ENCODE measurements around the gene NRP1.

Gene NRP1

DNA sequence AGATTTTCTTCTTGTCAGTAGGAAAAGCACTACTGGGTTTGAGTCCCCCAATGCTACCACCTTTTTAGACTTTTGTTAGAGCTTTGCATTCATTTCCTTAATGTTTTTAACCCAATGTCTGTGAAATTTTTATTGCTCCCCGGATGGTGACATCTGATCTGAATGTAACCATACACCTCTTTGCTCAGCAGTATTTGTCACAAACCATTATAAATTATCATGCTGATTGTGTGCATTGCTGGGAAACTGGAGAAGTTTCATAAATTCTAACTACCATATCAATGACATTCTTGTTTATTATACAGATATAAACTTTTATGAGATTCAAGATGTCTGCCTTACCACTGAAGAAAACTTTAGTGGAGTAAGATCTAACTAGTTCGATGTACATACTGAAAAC lies 8.5 kb downstream of the NRP1 start:
- no peaks in the 10 kb centered on the region for H3K9me3 ChIP-seq (ENCODE audit: control insufficient read depth, insufficient read depth, low read length)
- peaks cover 2% of the 10 kb centered on the region; the same call in 1 of the 2 replicates for H3K36me3 ChIP-seq (ENCODE audit: insufficient read depth, low read length)
- no peaks in the 10 kb centered on the region for H3K4me1 ChIP-seq (ENCODE audit: insufficient read depth, low read length)
- no peak overlapping the region for H3K9ac ChIP-seq (ENCODE audit: low read depth, low read length)

DNA sequence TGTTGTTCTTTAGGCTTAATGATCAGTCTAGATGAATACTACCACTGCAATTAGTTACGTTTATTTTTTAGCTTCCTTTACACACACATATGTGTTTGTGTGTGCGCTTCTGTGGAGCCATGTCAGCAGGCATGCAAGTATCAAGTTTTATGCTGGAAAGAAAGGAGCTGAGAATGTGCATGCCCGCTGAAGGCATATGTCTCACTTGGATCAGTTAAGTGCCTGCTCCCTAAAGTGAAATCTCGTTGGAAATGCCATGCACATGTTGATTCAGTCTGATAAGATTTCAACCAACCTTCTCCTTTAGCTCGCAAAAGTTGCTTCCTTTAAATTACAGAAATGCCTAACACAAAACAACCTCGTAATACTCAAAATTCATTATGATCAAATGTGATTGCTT lies 10.7 kb downstream of the NRP1 start:
- no peak overlapping the region for H3K9ac ChIP-seq (ENCODE audit: low read depth, low read length)
- H3K4me1 ChIP-seq (ENCODE audit: insufficient read depth, low read length): no peaks in the 10 kb centered on the region
- no peaks in the 10 kb centered on the region for H3K9me3 ChIP-seq (ENCODE audit: control insufficient read depth, insufficient read depth, low read length)
- H3K36me3 ChIP-seq (ENCODE audit: insufficient read depth, low read length): peaks cover 2% of the 10 kb centered on the region; the same call in 1 of the 2 replicates

DNA sequence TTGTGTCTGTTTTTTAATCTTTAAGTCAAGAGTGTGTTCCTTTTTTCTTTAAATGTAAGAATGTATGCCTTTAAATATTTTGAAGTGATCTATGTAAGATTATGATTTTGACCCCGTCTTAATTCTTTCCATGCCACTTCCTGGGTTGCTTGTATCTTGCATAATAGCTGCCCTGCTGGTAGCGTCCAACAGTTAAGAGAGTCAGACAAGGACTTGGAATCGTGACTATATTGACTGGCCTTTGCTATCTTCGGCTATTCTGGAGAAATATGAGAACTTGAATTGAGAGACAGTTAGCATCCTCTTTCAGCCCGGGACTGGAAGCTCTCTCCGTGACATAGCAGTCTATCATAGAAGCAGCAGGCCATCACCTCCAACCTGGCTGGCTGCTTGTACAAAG lies 13.0 kb downstream of the NRP1 start:
- H3K9me3 ChIP-seq (ENCODE audit: control insufficient read depth, insufficient read depth, low read length): no peaks in the 10 kb centered on the region
- no peak overlapping the region for H3K9ac ChIP-seq (ENCODE audit: low read depth, low read length)
- H3K36me3 ChIP-seq (ENCODE audit: insufficient read depth, low read length): no peaks in the 10 kb centered on the region
- H3K4me1 ChIP-seq (ENCODE audit: insufficient read depth, low read length): no peaks in the 10 kb centered on the region

DNA sequence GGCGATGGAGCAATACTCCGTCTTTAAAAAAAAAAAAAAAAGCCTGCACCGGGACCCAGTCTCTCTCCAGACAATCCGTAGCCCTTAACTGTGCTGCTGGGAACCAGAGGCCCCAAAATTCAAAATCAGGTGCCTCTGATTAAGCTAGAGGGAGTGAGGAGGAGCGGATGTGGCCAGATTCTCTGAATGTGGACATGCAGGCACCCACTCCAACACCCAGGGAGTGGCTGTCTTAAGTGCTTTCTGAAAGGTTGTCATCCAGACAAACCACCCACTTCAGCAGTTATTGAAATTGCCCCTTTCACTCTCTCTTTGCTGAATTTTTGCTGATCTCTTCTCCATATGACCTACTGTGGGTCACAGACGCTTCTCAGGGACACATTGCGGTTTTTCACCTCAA lies 14.2 kb downstream of the NRP1 start:
- no peaks in the 10 kb centered on the region for H3K9me3 ChIP-seq (ENCODE audit: control insufficient read depth, insufficient read depth, low read length)
- no peaks in the 10 kb centered on the region for H3K36me3 ChIP-seq (ENCODE audit: insufficient read depth, low read length)
- H3K4me1 ChIP-seq (ENCODE audit: insufficient read depth, low read length): no peaks in the 10 kb centered on the region
- H3K9ac ChIP-seq (ENCODE audit: low read depth, low read length): no peak overlapping the region

DNA sequence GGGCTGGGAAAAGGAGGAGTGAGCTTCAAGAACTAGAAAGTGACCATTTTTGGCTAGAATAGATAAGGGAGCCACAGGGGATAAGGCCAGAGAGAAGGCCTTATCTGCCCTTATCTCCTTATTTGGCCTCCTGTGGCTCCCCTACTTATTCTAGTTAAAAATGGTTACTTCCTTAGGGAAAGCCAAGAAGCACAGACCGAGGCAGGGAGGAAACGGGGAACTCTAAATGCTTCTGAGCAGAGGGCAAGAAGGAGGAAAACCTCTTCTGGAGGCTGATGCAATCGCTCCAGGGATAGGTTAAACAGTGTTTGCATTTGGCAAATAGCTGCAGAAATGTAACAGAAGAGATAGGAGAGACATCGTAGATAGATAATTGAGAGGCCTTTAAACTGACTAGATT lies 18.6 kb downstream of the NRP1 start:
- H3K9ac ChIP-seq (ENCODE audit: low read depth, low read length): no peak overlapping the region

DNA sequence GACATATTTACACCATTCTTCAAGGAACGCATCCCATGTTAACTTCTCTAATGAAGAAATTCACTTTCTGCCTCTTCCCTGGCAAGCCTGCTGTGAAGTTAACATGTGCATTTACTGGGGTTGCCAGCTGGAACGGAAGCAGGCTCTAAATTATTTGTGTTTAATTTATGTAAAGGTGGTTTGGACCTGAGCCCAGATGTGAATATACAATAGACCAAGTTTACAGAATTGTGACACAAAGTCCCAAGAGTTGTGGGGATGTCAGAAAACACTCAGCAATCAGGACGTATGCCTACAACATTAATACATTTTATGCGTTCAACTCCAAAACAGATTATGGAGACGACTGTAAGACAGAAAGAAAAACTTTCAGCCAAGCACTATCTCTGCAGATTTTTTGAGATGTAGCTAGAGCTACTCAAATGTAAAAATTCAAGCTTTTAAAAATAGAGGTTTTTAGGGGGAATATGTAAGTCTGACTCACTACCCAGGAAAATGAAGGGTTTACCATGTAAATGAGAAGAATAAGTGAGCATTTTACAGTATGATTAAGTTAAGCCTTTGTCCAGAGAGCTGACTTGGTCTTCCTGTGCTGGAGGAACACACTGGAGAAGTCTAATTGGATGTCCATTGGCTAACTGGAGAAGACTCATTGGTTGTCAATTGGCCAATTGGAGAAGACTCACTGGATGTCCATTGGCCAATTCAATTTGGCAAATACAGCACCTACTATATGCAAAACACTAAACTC lies 19.5 kb downstream of the NRP1 start:
- Histone ChIP-seq H3K9me3 (ENCODE audit: control insufficient read depth, insufficient read depth, low read length) (0 out of 2 replicates have a peak, but pooled peaks cover 2% of the 10 kb centered on the region), H3K9ac (ENCODE audit: low read depth, low read length) (no peak overlapping the region), H3K4me1 (ENCODE audit: insufficient read depth, low read length) (no peaks in the 10 kb centered on the region), H3K36me3 (ENCODE audit: insufficient read depth, low read length) (0 out of 2 replicates have a peak, but pooled peaks cover 2% of the 10 kb centered on the region)

More for the DNA sequence above, 18.6 kb downstream of the NRP1 start:
- H3K9me3 ChIP-seq (ENCODE audit: control insufficient read depth, insufficient read depth, low read length): 0 out of 2 replicates have a peak, but pooled peaks cover 2% of the 10 kb centered on the region
- 0 out of 2 replicates have a peak, but pooled peaks cover 2% of the 10 kb centered on the region for H3K36me3 ChIP-seq (ENCODE audit: insufficient read depth, low read length)
- no peaks in the 10 kb centered on the region for H3K4me1 ChIP-seq (ENCODE audit: insufficient read depth, low read length)

DNA sequence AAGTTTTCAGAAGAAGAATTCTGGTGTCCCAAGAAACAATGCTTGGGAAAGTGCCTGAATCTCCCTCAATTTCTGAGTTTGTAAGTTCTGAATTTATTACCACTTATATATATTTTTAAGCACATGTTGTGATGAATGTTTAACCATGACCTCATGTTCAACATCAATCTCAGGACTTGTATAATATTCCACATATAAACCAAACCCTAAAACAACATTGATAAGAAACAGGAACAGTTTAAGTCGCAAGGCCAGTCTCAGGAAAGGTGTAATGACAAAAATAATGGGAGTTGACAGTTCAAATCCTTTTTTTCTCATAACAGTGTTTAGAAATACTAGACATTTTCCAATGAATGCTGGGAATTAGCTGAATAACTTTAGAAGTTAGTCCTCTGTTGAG lies 22.8 kb downstream of the NRP1 start:
- H3K9ac ChIP-seq (ENCODE audit: low read depth, low read length): no peak overlapping the region
- H3K4me1 ChIP-seq (ENCODE audit: insufficient read depth, low read length): no peaks in the 10 kb centered on the region
- H3K9me3 ChIP-seq (ENCODE audit: control insufficient read depth, insufficient read depth, low read length): 0 out of 2 replicates have a peak, but pooled peaks cover 2% of the 10 kb centered on the region
- 0 out of 2 replicates have a peak, but pooled peaks cover 2% of the 10 kb centered on the region for H3K36me3 ChIP-seq (ENCODE audit: insufficient read depth, low read length)

DNA sequence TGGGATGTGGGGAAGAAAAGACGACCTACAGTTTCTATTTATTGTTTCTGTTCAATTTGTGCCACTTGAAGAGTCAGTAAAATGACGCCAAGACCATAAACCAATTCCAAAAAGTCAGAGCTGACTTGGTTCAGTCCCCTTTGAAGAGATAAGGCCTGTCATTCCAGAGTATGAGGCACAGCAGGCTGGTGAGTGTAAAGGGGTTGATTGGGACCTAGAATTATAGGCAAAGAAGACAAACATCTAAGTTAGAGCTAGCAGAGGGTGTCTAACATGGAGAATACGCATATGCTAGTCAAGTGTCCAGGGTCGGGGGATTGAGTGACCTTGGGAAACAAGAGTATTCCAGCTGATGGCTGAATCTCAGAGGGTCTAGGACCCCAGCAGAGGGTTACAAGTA lies 23.6 kb downstream of the NRP1 start:
- Histone ChIP-seq H3K9ac (ENCODE audit: low read depth, low read length) (no peak overlapping the region), H3K4me1 (ENCODE audit: insufficient read depth, low read length) (no peaks in the 10 kb centered on the region), H3K36me3 (ENCODE audit: insufficient read depth, low read length) (0 out of 2 replicates have a peak, but pooled peaks cover 2% of the 10 kb centered on the region), H3K9me3 (ENCODE audit: control insufficient read depth, insufficient read depth, low read length) (0 out of 2 replicates have a peak, but pooled peaks cover 2% of the 10 kb centered on the region)

DNA sequence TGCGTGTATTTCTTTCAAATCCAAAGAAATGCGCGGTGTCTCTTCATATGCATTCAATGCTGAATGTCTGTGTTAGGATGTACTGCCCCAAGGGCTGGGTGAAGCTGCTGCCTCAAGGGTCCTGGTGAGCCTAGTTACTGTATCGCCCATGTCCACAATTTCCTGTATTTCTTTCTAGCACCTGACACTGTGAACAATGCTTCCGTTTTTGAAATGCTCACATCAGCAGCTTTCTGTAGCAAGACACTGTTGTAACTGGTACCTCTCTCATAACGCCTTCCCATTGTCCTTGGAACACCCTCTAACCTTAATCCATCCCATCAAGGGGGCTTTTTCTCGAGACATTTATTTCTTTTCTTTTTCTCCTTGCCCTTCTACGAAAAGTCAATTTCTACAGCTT lies 25.1 kb downstream of the NRP1 start:
- Histone ChIP-seq H3K36me3 (ENCODE audit: insufficient read depth, low read length) (0 out of 2 replicates have a peak, but pooled peaks cover 2% of the 10 kb centered on the region), H3K4me1 (ENCODE audit: insufficient read depth, low read length) (no peaks in the 10 kb centered on the region), H3K9me3 (ENCODE audit: control insufficient read depth, insufficient read depth, low read length) (0 out of 2 replicates have a peak, but pooled peaks cover 2% of the 10 kb centered on the region), H3K9ac (ENCODE audit: low read depth, low read length) (no peak overlapping the region)

DNA sequence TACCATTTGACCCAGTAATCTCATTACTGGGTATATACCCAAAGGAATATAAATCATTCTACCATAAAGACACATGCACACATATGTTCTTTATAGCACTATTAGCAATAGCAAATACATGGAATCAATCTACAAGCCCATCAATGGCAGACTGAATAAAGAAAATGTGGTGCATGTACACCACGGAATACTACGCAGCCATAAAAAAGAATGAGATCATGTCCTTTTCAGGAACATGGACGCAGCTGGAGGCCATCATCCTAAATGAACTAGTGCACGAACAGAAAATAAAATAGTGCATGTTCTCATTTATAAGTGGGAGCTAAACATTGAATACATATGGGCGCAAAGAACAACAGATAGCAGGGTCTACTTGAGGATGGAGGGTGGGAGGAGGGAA lies 26.6 kb downstream of the NRP1 start:
- no peaks in the 10 kb centered on the region for H3K4me1 ChIP-seq (ENCODE audit: insufficient read depth, low read length)
- no peaks in the 10 kb centered on the region for H3K36me3 ChIP-seq (ENCODE audit: insufficient read depth, low read length)
- H3K9me3 ChIP-seq (ENCODE audit: control insufficient read depth, insufficient read depth, low read length): 0 out of 2 replicates have a peak, but pooled peaks cover 1% of the 10 kb centered on the region
- no peak overlapping the region for H3K9ac ChIP-seq (ENCODE audit: low read depth, low read length)

DNA sequence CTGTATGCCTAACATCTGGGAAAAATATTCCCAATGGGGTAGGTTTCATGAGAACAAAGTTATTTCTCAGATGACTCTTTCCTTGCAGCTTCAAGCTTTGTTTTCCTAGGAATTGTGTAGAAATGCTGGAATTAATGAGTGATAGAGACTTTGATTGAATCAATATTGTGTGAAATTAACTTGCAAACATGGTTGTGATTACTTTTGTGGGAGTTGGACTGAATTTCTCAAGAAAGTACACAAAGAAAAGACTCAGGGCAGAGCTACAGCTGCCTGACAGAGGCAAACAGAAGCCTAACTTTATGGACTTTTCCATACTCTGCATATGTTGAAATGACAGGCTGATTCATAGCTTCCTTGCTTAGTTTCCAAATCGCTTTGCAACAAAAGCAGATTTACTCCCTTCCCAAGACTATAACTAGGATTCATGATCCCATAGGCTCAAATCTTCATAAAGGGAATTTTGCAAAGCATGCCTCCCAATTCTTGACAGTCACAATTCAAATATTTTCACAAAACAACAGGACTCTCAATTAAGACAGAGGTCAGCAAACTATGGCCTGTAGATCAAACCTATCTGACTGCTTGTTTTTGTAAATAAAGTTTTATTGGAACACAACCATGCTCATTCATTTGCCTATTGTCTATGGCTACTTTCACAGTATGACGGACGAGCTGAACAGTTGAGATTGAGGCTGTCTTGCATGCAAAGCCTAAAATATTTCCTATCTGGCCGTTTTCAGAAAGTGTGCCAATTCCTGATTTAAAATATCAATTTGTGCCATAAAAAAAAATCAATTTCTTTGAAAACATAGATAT lies 27.6 kb downstream of the NRP1 start:
- no peaks in the 10 kb centered on the region for H3K36me3 ChIP-seq (ENCODE audit: insufficient read depth, low read length)
- no peaks in the 10 kb centered on the region for H3K9me3 ChIP-seq (ENCODE audit: control insufficient read depth, insufficient read depth, low read length)
- peaks cover 4% of the 10 kb centered on the region; the same call in 1 of the 2 replicates for H3K4me1 ChIP-seq (ENCODE audit: insufficient read depth, low read length)
- H3K9ac ChIP-seq (ENCODE audit: low read depth, low read length): no peak overlapping the region

DNA sequence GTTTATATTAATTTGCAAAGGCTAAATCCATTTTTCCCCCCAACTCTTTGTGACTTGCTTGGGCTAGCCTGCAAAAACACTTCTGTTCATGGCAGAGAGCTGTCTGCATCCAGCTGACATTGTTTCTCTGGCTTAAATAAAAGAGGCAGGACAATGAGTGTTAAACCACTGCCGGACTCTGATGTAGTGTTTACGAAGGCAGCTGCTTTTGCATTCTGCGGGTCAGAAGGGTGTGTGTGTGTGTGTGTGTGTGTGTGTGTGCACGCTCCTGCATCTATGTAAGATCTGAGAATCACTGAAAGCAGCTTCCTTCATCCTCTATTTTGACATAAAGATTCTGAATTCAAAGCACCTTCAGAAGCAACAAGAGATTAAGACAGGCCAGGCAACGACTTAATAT lies 28.3 kb downstream of the NRP1 start:
- Histone ChIP-seq H3K9me3 (ENCODE audit: control insufficient read depth, insufficient read depth, low read length) (no peaks in the 10 kb centered on the region), H3K4me1 (ENCODE audit: insufficient read depth, low read length) (peaks cover 4% of the 10 kb centered on the region; the same call in 1 of the 2 replicates), H3K36me3 (ENCODE audit: insufficient read depth, low read length) (no peaks in the 10 kb centered on the region), H3K9ac (ENCODE audit: low read depth, low read length) (no peak overlapping the region)

DNA sequence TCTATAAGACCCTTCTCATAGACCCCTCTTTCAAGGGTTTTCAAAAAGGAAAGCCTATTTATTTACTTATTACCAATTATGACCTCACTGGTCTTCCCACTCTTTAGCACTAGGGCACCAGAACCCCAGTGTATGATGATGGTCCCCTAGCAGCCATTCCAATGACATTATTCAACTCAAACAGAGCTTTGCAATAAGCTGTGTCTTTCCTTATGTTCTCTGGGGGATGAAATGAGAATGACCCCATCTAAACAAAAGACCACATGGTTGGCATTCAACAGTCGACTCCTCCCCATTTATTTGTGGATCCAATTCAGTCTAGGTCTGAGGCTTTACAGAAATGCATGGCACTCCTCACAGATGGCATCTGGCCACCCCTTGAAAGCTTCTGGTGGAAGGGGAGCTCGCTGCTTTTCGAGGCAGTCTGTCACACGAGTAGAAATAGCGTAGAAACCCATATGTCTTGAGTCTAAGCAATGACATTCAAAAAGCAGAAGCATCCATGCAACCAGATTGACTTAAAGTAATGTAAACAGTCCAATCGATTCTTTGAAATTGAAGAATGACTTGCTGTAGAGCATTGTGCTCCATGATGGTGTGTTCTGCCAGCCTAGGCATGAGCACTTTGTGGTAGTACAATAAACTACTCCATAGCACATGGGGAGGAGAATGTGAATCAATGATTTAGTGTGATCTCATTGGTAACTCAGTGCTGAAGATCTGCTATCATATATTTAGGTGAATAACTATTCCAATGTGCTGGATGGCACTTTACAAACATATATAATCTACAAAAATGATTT lies 29.8 kb downstream of the NRP1 start:
- H3K4me1 ChIP-seq (ENCODE audit: insufficient read depth, low read length): peaks cover 4% of the 10 kb centered on the region; the same call in 1 of the 2 replicates
- H3K9ac ChIP-seq (ENCODE audit: low read depth, low read length): no peak overlapping the region
- no peaks in the 10 kb centered on the region; the same call in 1 of the 2 replicates for H3K36me3 ChIP-seq (ENCODE audit: insufficient read depth, low read length)
- H3K9me3 ChIP-seq (ENCODE audit: control insufficient read depth, insufficient read depth, low read length): no peaks in the 10 kb centered on the region

DNA sequence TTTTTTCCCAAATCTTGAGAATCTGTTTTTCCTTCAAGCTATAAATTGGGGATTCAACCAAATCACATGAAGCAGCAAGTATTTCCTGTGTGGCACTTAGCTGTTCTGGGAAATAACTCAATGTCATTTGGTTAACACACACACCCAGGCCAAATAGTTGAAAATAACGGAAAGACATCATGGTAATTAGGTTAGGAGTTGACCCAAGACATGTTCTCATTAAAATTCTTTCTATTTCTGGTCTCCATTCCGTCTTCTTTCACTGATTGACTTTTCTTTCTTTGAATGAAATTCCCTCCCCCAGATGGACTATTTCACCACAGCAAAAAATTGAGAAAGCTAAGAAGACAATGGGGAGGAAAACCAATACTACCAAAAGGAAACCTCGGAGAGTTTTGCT lies 30.5 kb downstream of the NRP1 start:
- Histone ChIP-seq H3K4me1 (ENCODE audit: insufficient read depth, low read length) (peaks cover 4% of the 10 kb centered on the region; the same call in 1 of the 2 replicates), H3K9ac (ENCODE audit: low read depth, low read length) (no peak overlapping the region), H3K36me3 (ENCODE audit: insufficient read depth, low read length) (no peaks in the 10 kb centered on the region; the same call in 1 of the 2 replicates), H3K9me3 (ENCODE audit: control insufficient read depth, insufficient read depth, low read length) (no peaks in the 10 kb centered on the region)
